ENCODE measurements around the gene GPER1.
A peak's percentile ranks its signal among the peaks of the same experiment; 100 is the strongest.

The GPER1 gene

DNA sequence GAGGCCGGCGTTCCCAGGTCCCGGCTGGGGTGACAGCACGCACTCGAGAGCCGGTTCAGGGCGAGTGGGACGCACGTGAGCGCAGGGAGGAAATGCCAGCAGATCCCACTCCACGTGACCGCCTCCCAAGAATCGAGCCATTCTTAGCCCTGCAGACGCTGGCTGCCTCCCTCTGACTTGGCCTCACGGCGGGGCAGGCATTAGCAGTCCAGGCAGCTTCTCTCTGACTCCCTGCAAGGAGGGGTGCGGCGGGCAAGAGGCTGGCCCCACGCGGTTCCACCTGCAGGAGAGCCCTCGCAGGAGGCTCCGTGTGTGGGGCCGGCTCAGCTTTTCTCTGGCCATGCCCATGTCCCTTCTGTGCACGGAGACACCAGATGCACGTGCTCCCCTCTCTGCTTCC is 33.5 kb upstream of the GPER1 start:
- no peak for DNase-seq

- DNase-seq = peak; percentile 82
Observed at GRCh38 chr7:1054861-1055450, 33.0 kb upstream of the GPER1 start.

DNA sequence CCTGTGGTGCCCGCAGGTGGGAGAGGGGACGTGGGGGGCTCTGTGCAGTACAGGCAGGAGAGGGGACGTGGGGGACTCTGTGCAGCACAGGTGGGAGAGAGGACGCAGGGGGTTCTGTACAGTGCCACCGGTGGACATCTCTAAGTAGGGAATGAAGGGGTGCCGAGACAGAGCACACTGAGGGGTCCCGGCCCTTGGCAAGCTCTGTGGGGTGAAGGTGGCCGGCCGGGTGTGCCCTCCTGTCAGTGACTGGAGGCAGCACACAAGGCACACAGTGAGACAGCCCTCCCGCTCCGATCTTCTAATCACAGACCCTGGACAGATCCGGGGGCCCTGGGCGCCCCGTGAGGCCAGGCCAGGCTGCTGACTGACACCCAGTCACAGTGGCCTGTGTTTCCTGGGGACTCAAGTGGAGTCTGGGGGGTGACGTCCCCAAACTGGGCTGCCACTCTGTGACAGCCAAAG is 32.4 kb upstream of the GPER1 start:
- DNase-seq = no peak

- peak; percentile 22 for DNase-seq
Observed at GRCh38 chr7:1055956-1056784, 31.7 kb upstream of the GPER1 start.

- no peak for DNase-seq
Observed at GRCh38 chr7:1056785-1057410, 31.0 kb upstream of the GPER1 start.

- DNase-seq = no peak
Observed at GRCh38 chr7:1057416-1058291, 30.3 kb upstream of the GPER1 start.

DNA sequence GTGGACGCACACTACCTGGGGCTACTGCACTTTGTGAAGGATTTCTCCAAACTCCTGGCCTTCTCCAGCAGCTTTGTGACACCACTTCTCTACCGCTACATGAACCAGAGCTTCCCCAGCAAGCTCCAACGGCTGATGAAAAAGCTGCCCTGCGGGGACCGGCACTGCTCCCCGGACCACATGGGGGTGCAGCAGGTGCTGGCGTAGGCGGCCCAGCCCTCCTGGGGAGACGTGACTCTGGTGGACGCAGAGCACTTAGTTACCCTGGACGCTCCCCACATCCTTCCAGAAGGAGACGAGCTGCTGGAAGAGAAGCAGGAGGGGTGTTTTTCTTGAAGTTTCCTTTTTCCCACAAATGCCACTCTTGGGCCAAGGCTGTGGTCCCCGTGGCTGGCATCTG is 29.6 kb upstream of the GPER1 start:
- no peak for DNase-seq

- DNase-seq = no peak
Observed at GRCh38 chr7:1058821-1059199, 29.1 kb upstream of the GPER1 start.

GRCh38 chr7:1059200-1060091 is 28.5 kb upstream of the GPER1 start:
- DNase-seq = no peak

- no peak for DNase-seq
Observed at GRCh38 chr7:1060315-1061072, 27.4 kb upstream of the GPER1 start.

DNA sequence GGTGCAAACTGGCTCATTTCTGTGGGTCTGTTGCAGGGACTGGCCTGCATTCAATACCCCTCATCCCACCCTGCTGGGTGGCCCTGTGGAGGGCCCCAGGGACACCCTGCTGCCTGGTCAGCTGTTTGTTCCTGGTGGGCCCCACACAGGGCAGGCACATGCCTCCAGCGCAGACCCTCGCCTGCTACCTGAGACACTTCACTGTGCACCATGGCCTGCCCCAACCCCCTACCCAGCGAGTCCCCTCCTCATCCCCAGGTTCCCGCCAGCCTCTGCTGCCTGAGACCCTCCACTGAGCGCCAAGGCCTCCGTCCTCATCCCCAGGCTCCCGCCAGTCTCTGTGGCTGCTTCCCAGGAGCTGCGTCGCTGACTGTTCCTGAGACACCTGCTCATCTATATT is 26.7 kb upstream of the GPER1 start:
- no peak for DNase-seq

GRCh38 chr7:1062296-1063294 is 25.3 kb upstream of the GPER1 start:
- no peak for DNase-seq

DNA sequence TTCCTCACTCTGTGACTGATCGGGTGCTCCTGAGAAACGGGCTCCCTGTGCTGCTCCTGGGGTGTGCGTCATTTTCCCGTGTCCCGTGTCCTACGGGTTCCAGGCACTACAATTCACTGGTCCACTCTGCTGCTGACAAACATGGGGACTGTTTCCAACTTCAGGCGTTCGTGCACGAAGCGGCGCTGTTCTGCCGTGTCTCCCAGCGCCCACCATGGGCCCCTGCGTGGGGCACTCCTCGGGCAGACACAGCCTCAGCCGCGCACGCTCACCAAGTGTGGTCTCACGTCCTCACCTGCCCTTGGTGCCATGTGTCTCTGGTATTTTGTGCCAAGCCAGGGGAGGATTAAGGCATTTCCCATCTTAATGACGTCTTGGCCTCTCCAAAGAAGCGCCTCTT is 24.6 kb upstream of the GPER1 start:
- DNase-seq = no peak

- DNase-seq = no peak
Observed at GRCh38 chr7:1064581-1064980, 23.3 kb upstream of the GPER1 start.

- DNase-seq = no peak
Observed at GRCh38 chr7:1065263-1065584, 22.7 kb upstream of the GPER1 start.

DNA sequence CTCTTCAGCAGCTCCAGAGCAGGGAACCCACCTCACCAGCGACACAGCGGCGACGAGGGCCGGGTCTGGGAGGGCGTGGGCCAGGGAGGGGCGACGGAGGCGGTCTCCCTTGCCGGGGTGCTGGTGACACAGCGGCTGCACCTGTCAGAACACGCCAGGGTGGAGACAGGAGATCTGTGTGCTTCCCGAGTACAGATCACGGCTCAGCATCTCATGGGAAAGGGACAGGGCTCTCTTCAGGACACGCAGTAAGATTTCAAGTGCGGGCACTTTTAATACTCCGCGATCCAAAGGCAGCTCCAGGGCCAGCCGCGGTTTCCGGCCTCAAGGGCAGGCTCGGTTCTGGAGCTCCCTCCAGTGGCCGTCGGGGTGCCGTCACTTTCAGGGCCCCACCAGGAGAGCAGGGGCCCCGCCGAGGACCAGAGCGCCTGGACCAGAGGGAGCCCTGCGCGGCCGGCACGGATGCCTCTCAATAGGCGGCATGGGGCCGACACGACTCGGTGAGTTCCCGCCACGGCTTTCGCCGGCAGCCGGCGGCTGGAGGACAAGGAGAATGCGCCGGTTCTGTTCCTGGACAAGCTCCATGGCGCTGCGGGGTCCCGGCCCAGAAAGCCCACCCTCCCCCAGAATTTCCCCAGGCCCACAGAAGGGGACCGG is 22.2 kb upstream of the GPER1 start:
- DNase-seq = peak; percentile 88

DNA sequence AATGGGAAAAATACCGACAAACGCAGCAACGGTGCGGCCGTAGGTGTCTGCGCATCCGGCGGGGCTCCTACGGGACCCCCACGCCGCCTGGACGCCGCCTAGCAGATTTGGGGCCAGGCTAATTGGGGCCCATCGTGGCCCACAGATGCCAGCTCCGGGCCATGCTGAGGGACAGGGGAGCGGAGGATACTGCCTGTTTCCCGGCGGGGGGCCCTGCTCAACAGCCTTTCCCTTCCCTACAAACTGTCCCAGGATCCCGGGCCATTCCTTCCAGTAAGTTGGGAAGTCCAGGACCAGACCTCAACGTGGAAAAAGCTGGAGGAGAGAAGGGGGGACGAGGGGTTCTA is 21.7 kb upstream of the GPER1 start:
- DNase-seq = no peak

DNA sequence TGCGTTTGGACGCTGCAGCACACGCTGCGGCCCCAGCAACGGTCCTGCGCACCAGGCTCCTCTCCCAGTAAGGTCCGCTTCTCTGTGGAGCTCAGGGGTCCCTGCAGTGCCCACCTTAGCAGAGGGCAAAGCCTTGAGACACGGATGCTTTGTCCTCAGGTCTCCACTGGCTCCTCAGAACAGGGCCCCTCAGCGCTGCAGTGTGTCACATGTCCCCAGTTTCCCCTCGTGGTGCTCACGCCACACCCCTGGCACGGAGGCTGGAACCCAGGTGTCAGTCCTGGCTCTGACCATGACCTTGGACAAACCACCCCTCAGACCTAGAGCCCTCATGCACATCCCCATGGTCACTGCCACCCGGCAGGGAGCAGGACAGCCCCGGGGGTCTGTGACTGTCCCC is 19.9 kb upstream of the GPER1 start:
- no peak for DNase-seq

DNA sequence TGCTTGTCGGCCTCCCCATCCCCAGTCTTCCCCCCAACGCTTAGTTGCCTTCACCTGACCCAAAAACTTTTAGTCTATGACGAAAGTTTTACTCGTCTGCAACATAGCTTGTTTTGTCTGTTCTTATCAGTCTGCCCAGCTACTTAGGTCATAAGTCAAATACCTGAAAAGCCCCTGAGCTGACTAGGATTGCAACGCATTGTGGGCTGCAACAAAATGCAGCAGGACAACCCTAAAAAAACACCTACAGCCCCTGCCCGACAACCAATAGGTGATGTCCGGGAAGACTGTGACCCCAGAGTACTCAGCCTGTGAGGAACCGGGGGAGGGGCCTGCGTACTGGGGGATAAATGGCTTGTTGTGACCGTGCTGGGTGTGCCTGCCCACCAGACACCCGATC is 19.3 kb upstream of the GPER1 start:
- no peak for DNase-seq

DNA sequence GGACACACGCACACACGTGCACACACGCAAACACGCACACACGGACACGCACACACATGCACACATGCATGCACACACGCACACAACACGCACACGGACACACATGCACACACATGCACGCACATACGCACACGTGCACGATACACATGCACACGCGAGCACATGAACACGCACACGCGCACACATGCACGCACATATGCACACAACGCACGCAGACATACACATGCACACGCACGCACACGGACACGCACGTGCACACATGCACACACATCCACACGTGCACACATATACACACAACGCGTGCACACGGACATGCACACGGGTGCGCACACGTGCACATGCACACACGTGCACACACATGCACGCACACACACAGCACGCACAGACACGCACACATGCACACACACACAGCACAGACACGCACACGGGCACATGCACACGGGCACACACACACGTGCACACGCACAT is 17.3 kb upstream of the GPER1 start:
- no peak for DNase-seq
